GM21529 (cell line): ENCODE measurements around the gene ADARB1.

Experiments
- ATAC-seq: cut with Tn5 transposase; IDR thresholded peaks from one replicate; pipeline ENCODE4 v1.9.1; 2021; ENCODE audit not compliant: unreplicated experiment

The ADARB1 gene

GRCh38 chr21:45164124-45164511, 89.7 kb downstream of the ADARB1 start:
- no peak for ATAC-seq

GRCh38 chr21:45164838-45165237, 90.5 kb downstream of the ADARB1 start:
- ATAC-seq: no peak

- ATAC-seq: no peak
Observed at GRCh38 chr21:45166931-45167330, 92.6 kb downstream of the ADARB1 start.

GRCh38 chr21:45167796-45168222, 93.4 kb downstream of the ADARB1 start:
- no peak for ATAC-seq

- ATAC-seq: no peak
Observed at GRCh38 chr21:45168522-45168921, 94.1 kb downstream of the ADARB1 start.

GRCh38 chr21:45169001-45169400, 94.6 kb downstream of the ADARB1 start:
- ATAC-seq: no peak

GRCh38 chr21:45169682-45170081, 95.3 kb downstream of the ADARB1 start:
- no peak for ATAC-seq

GRCh38 chr21:45170987-45171386, 96.6 kb downstream of the ADARB1 start:
- no peak for ATAC-seq

GRCh38 chr21:45172420-45172819, 98.0 kb downstream of the ADARB1 start:
- ATAC-seq: no peak

- no peak for ATAC-seq
Observed at GRCh38 chr21:45175326-45176095, 101.1 kb downstream of the ADARB1 start.

- no peak for ATAC-seq
Observed at GRCh38 chr21:45176141-45176540, 101.8 kb downstream of the ADARB1 start.

GRCh38 chr21:45177039-45177438, 102.7 kb downstream of the ADARB1 start:
- ATAC-seq: no peak

- no peak for ATAC-seq
Observed at GRCh38 chr21:45178070-45178608, 103.8 kb downstream of the ADARB1 start.

- no peak for ATAC-seq
Observed at GRCh38 chr21:45178971-45179370, 104.6 kb downstream of the ADARB1 start.

GRCh38 chr21:45179568-45180245, 105.3 kb downstream of the ADARB1 start:
- no peak for ATAC-seq

- no peak for ATAC-seq
Observed at GRCh38 chr21:45180246-45180599, 105.8 kb downstream of the ADARB1 start.

- no peak for ATAC-seq
Observed at GRCh38 chr21:45182958-45183357, 108.6 kb downstream of the ADARB1 start.

- no peak for ATAC-seq
Observed at GRCh38 chr21:45183852-45184251, 109.5 kb downstream of the ADARB1 start.

- no peak for ATAC-seq
Observed at GRCh38 chr21:45184869-45185268, 110.5 kb downstream of the ADARB1 start.

GRCh38 chr21:45186709-45187108, 112.3 kb downstream of the ADARB1 start:
- ATAC-seq: no peak

GRCh38 chr21:45187646-45188045, 113.3 kb downstream of the ADARB1 start:
- ATAC-seq: no peak

- ATAC-seq: no peak
Observed at GRCh38 chr21:45190013-45190412, 115.6 kb downstream of the ADARB1 start.
